Small intestine (tissue), 7 donors: ENCODE measurements around the gene CYP2D6. TPM values are rescaled to one million over a fixed set of nuclear protein-coding genes. Genes with fewer than 3 reads are reported as not detected.
"Not testable (repeated sequence)": the region's sequence is repeated elsewhere in the genome, so short reads cannot be mapped to it uniquely, and the experiment has no call there.

ENCODE experiments used
- DNase-seq, 2 donors: peaks; one replicate each; pipeline versions ENCODE4 v3.0.0 to v3.0.0-alpha.2; 2013
- FAIRE-seq: peaks from 2 replicates; lab custom pipeline; 2012; peaks lifted over from hg19 to GRCh38; lab: Jason Lieb, UNC
- H3K27ac ChIP-seq, 3 donors: one replicate each; pipeline ENCODE4 v1.5.1; 2013; ENCODE audit warnings: low read length in 2 of 3, mild to moderate bottlenecking in 2 of 3, control low read depth in 1 of 3, inconsistent platforms in 1 of 3, low read depth in 1 of 3, moderate library complexity in 1 of 3
- H3K27me3 ChIP-seq, 3 donors: one replicate each; pipeline ENCODE4 v1.6.1; 2013; ENCODE audit warnings: low read length in 3 of 3, inconsistent platforms in 1 of 3; ENCODE audit not compliant: control insufficient read depth in 3 of 3, insufficient read depth in 3 of 3
- H3K36me3 ChIP-seq, 3 donors: one replicate each; pipeline ENCODE4 v1.6.1; 2013; ENCODE audit warnings: low read length in 3 of 3, inconsistent platforms in 1 of 3, low read depth in 1 of 3, mild to moderate bottlenecking in 1 of 3, moderate library complexity in 1 of 3; ENCODE audit not compliant: control insufficient read depth in 3 of 3, insufficient read depth in 2 of 3
- H3K4me1 ChIP-seq, 3 donors: one replicate each; pipeline ENCODE4 v1.6.1; 2013; ENCODE audit warnings: low read length in 2 of 3, inconsistent platforms in 1 of 3, low read depth in 1 of 3, mild to moderate bottlenecking in 1 of 3, moderate library complexity in 1 of 3; ENCODE audit not compliant: control insufficient read depth in 3 of 3, insufficient read depth in 2 of 3
- H3K4me3 ChIP-seq, 3 donors: one replicate each; pipeline ENCODE4 v1.5.1; 2013; ENCODE audit warnings: low read length in 3 of 3, control low read depth in 1 of 3, inconsistent platforms in 1 of 3, low read depth in 1 of 3, mild to moderate bottlenecking in 1 of 3, moderate library complexity in 1 of 3
- H3K9me3 ChIP-seq, 2 donors: one replicate each; pipeline ENCODE4 v1.6.1; 2013; ENCODE audit warnings: low read depth in 1 of 2, low read length in 1 of 2; ENCODE audit not compliant: control insufficient read depth in 2 of 2, insufficient read depth in 1 of 2
- WGBS, 3 donors: extraction: QIAGEN DNeasy Blood & Tissue Kit; methylation state at CpG; one replicate each; pipeline ENCODE4 v1.1.7; 2013; 5-methylcytosine and 5-hydroxymethylcytosine counted together
- polyA plus RNA-seq, 4 donors: library from polyadenylated mRNA; stranded (reverse) in 3 of 4; unstranded in 1 of 4; fragments of 200-250 nt in 3 of 4; fragments of 120-200 nt in 1 of 4; gene quantifications; one replicate each; pipeline versions ENCODE4 v1.2.1 to v1.2.3, GENCODE V29; 2013
- donor health status: healthy with polysubstance abuse.
- donor health status: control.
- donor health status: control.
- donor health status: Bipolar disorder and iron deficiency.
- donor health status: healthy.

Gene CYP2D6
- polyA plus RNA-seq, 4 donors, result 5.8 to 172 (median 22.4) TPM

DNA sequence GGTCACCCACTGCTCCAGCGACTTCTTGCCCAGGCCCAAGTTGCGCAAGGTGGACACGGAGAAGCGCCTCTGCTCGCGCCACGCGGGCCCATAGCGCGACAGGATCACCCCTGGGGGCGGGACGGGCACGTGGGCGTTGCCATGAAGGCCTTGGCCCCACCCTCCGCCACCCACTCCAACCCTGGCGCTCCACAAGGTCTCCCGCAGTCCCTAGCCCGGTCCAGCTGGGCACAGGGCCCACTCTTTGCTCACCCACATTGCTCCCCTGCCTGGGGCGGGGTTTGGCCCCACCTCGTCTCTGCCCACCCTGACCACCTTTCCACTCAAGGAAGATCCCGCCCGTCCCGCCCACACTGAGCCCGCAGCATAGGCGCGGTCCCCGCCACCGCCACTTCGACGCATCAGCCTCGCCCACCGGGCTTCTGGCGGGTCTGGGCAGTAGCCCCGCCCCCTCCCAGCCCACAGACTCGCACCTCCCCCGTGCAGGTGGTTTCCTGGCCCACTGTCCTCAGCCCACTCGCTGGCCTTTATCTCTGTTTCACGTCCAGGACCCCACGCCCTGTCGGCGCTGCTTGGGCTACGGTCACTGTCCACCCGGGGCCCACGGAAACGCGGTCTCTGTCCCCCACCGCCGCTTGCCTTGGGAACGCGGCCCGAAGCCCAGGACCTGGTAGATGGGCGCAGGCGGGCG lies 12.3 kb upstream of the CYP2D6 start:
- Histone ChIP-seq H3K9me3 (peaks cover 0 to 2% of the 10 kb centered on the region in 2 donors), H3K4me1 (peaks cover 0 to 3% (median 0%) of the 10 kb centered on the region in 3 donors), H3K4me3 (no peak overlapping the region), H3K27me3 (no peaks in the 10 kb centered on the region), H3K27ac (no peak overlapping the region), H3K36me3 (peaks cover 0 to 30% (median 0%) of the 10 kb centered on the region in 3 donors)
- DNase-seq (no peak), FAIRE-seq (no peak)
- WGBS, 3 donors, result 94 to 97% (median 96%) methylated on average over 41 to 54 of the region's 54 CpGs

DNA sequence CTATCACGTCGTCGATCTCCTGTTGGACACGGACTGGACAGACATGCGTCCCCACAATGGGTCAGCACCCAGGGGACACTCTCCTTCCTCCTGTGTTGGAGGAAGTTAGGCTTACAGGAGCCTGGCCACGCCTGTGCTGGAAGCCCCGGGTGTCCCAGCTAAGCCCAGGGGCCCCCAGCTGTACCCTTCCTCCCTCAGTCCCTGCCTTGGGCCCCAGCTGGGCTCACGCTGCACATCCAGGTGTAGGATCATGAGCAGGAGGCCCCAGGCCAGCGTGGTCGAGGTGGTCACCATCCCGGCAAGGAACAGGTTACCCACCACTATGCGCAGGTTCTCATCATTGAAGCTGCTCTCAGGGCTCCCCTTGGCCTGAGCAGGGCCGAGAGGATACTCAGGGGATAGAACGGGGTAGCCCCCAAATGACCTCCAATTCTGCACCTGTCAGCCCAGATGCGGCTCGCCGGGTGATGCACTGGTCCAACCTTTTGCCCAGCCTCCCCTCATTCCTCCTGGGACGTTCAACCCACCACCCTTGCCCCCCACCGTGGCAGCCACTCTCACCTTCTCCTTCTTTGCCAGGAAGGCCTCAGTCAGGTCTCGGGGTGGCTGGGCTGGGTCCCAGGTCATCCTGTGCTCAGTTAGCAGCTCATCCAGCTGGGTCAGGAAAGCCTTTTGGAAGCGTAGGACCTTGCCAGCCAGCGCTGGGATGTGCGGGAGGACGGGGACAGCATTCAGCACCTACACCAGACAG lies 10.9 kb upstream of the CYP2D6 start:
- not testable (repeated sequence) for H3K4me3 ChIP-seq, H3K4me1 ChIP-seq, H3K27me3 ChIP-seq, FAIRE-seq, H3K9me3 ChIP-seq, DNase-seq, H3K27ac ChIP-seq
- 87 to 92% (median 91%) methylated on average over 17 to 24 of the region's 24 CpGs for WGBS, 3 donors
- peaks cover 0 to 30% (median 0%) of the 10 kb centered on the region in 3 donors for H3K36me3 ChIP-seq

DNA sequence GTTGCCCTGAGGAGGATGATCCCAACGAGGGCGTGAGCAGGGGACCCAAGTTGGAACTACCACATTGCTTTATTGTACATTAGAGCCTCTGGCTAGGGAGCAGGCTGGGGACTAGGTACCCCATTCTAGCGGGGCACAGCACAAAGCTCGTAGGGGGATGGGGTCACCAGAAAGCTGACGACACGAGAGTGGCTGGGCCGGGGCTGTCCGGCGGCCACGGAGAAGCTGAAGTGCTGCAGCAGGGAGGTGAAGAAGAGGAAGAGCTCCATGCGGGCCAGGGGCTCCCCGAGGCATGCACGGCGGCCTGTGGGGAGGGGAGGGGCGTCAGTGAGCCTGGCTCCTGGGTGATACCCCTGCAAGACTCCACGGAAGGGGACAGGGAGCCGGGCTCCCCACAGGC lies 9.5 kb upstream of the CYP2D6 start:
- H3K27me3 ChIP-seq, H3K9me3 ChIP-seq, FAIRE-seq, H3K4me3 ChIP-seq, DNase-seq, H3K27ac ChIP-seq, H3K4me1 ChIP-seq: not testable (repeated sequence)
- WGBS, 3 donors, result 96 to 98% (median 96%) methylated on average over 10 to 14 of the region's 17 CpGs
- H3K36me3 ChIP-seq, result peaks cover 0 to 26% (median 0%) of the 10 kb centered on the region in 3 donors

DNA sequence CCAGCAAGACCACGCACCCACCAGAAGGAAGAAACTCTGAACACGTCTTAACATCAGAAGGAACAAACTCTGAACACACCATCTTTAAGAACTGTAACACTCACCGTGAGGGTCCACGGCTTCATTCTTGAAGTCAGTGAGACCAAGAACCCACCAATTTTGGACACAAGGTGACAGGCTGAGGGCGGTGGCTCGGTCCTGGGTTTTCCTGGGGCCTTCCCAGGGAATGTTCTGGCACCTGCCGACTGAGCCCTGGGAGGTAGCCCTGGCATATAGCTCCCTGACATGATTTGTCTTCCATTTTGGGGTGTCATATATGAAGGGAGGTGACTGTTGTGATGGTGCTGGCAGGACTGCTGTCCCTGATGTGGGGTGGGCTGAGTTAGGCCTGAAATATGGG lies 8.9 kb upstream of the CYP2D6 start:
- DNase-seq, H3K27ac ChIP-seq, FAIRE-seq, H3K9me3 ChIP-seq, H3K4me3 ChIP-seq, H3K4me1 ChIP-seq, H3K27me3 ChIP-seq: not testable (repeated sequence)
- H3K36me3 ChIP-seq, result peaks cover 0 to 29% (median 0%) of the 10 kb centered on the region in 3 donors
- 91 to 98% (median 96%) methylated on average over 7 of the region's 7 CpGs for WGBS, 3 donors

DNA sequence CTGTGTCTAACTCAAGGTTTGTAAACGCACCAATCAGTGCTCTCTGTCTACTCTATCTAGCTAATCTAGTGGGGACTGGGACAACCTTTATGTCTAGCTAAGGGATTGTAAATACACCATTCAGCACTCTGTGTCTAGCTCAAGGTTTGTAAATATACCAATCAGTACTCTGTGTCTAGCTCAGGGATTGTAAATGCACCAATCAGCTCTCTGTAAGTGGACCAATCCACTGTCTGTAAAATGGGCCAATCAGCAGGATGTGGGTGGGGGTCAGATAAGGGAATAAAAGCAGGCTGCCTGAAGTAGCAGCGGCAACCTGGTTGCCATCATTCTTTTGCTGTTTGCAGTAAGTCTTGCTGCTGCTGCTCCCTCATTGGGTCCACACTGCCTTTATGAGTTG lies 8.4 kb upstream of the CYP2D6 start:
- Histone ChIP-seq H3K27ac (no peak overlapping the region), H3K9me3 (peaks cover 0 to 2% of the 10 kb centered on the region in 2 donors), H3K36me3 (peaks cover 0 to 28% (median 0%) of the 10 kb centered on the region in 3 donors), H3K4me3 (no peak overlapping the region), H3K4me1 (no peaks in the 10 kb centered on the region), H3K27me3 (no peaks in the 10 kb centered on the region)
- DNase-seq (no peak), FAIRE-seq (no peak)
- WGBS, 3 donors, result 97 to 99% (median 98%) methylated on average over 2 of the region's 2 CpGs

DNA sequence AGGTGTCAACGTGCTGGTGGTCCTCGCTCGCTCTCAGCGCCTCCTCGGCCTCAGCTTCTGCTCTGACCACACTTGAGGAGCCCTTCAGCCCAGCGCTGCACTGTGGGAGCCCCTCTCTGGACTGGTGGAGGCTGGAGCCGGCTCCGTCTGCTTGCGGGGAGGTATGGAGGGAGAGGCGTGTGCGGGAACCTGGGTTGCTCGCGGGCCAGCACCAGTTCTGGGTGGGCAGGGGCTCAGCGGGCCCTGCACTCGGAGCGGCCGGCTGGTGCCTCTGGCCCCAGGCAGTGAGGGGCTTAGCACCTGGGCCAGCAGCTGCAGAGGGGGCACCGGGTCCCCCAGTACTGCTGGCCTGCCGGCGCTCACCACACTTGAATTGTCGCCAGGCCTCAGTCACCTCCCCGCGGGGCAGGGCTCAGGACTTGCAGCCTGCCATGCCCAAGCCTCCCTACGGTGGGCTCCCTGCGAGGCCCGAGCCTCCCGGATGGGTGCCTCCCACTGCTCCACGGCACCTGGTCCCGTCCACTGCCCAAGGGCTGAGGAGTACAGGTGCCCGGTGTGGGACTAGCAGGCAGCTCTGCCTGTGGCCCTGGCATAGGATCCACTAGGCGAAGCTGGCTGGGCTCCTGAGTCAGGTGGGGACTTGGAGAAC lies 7.6 kb upstream of the CYP2D6 start:
- Histone ChIP-seq H3K27ac (no peak overlapping the region), H3K9me3 (peaks cover 0 to 2% of the 10 kb centered on the region in 2 donors), H3K4me3 (no peak overlapping the region), H3K27me3 (no peaks in the 10 kb centered on the region), H3K36me3 (peaks cover 0 to 30% (median 0%) of the 10 kb centered on the region in 3 donors), H3K4me1 (no peaks in the 10 kb centered on the region)
- FAIRE-seq (no peak), DNase-seq (no peak)
- 87 to 95% (median 90%) methylated on average over 24 to 31 of the region's 31 CpGs for WGBS, 3 donors

DNA sequence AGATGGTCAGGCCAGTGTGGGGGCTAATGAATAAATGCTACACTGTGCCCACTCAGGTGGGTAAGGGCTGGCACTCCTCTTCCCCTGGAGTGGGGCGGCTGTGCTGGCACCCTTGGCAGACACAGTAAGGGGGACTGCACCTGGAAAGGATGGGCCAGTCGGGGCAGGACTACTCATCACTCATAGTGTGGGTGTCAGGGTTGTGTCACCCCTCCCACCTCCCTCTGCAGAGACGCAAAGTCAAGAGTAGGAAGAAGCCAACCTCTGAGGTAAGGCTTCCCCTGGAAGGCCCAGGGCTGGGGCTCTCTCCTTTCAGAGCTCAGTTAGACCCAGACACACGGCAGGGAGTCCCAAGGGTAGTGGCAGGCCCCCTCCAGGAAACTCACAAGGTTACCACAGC lies 5.1 kb upstream of the CYP2D6 start:
- no CpG with 5 or more reads among the region's 4 CpGs for WGBS, 3 donors
- FAIRE-seq, result not testable (repeated sequence)

More for the DNA sequence above, 5.1 kb upstream of the CYP2D6 start:
- not testable (repeated sequence) for H3K4me1 ChIP-seq, H3K27ac ChIP-seq, DNase-seq, H3K9me3 ChIP-seq, H3K27me3 ChIP-seq, H3K4me3 ChIP-seq
- H3K36me3 ChIP-seq, result peaks cover 0 to 27% (median 0%) of the 10 kb centered on the region in 3 donors
